Measurements from ENCODE around the gene CERS2. TPM values are rescaled to one million over a fixed set of nuclear protein-coding genes. Genes with fewer than 3 reads are reported as not detected.

Gene CERS2
- total and polyA plus RNA-seq, 10 of the 15 experiments (the other 5 are each of a cell fraction or from before 2014, with no cell fraction given): 9.2 to 87.9 (median 50.8) TPM

DNA sequence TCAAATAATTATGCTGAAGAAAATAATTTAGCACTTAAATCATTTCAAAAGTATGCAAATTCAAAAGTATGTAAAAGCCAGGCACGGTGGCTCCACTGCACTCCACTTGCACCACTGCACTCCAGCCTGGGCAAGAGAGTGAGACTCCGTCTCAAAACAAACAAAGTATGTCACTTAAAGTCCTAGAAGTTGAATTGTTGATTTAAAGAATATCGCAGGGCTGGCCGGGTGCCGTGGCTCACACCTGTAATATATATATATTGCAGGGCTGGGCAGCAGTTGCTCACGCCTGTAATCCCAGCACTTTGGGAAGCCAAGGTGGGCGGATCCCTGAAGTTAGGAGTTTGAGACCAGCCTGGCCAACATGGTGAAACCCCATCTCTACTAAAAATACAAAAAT lies 57.2 kb downstream of the CERS2 start:
- Histone ChIP-seq H3K9ac (ENCODE audit: control insufficient read depth, insufficient read depth, low read length) (no peak overlapping the region), H3K9me3 (replicated peaks; ENCODE audit: control insufficient read depth, insufficient read depth, low read length) (no peaks in the 10 kb centered on the region), H3K27me3 (replicated peaks in 1 of 2; ENCODE audit: control insufficient read depth in 2 of 2, insufficient read depth in 2 of 2, low read length in 1 of 2) (no peaks in the 10 kb centered on the region), H2AFZ (ENCODE audit: control insufficient read depth, low read depth, low read length) (no peak overlapping the region), H3K79me2 (ENCODE audit: control insufficient read depth, insufficient read depth, low read length) (no peaks in the 10 kb centered on the region), H3K36me3 (ENCODE audit: control insufficient read depth in 2 of 2, insufficient read depth in 2 of 2, low read length in 1 of 2) (no peaks in the 10 kb centered on the region), H3K4me2 (ENCODE audit: control insufficient read depth, insufficient read depth) (no peak overlapping the region), H3K4me3 (no peak overlapping the region), H3K4me1 (ENCODE audit: control insufficient read depth, insufficient read depth, low read length) (peaks cover 3% of the 10 kb centered on the region), H4K20me1 (ENCODE audit: control insufficient read depth, insufficient read depth) (no peaks in the 10 kb centered on the region), H3K27ac (ENCODE audit: control insufficient read depth, insufficient read depth) (no peak overlapping the region)
- no peak for TF ChIP-seq TCF3 (IDR thresholded peaks at IDR 0.05; ENCODE audit: borderline replicate concordance, insufficient read depth, low read depth, low read length)
- no peak for TF ChIP-seq BRCA1 (IDR thresholded peaks at IDR 0.05; ENCODE audit: low read depth, low read length)
- TF ChIP-seq SIX5 (IDR thresholded peaks at IDR 0.05; ENCODE audit: low read depth, low read length, severe bottlenecking): no peak
- TF ChIP-seq, protein P1, sequence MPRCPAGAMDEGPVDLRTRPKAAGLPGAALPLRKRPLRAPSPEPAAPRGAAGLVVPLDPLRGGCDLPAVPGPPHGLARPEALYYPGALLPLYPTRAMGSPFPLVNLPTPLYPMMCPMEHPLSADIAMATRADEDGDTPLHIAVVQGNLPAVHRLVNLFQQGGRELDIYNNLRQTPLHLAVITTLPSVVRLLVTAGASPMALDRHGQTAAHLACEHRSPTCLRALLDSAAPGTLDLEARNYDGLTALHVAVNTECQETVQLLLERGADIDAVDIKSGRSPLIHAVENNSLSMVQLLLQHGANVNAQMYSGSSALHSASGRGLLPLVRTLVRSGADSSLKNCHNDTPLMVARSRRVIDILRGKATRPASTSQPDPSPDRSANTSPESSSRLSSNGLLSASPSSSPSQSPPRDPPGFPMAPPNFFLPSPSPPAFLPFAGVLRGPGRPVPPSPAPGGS (IDR thresholded peaks at IDR 0.05; ENCODE audit: borderline replicate concordance, insufficient read depth, low read depth, low read length, poor library complexity, severe bottlenecking): no peak
- TF ChIP-seq FOXK2 (IDR thresholded peaks at IDR 0.05): no peak
- no peak for TF ChIP-seq CEBPB (IDR thresholded peaks at IDR 0.05; ENCODE audit: borderline replicate concordance in 1 of 2, low read depth in 2 of 2, low read length in 2 of 2)
- TF ChIP-seq ZNF207 (IDR thresholded peaks at IDR 0.05; ENCODE audit: borderline replicate concordance): no peak
- no peak for TF ChIP-seq NFIC (IDR thresholded peaks at IDR 0.05; ENCODE audit: low read depth, low read length)
- TF ChIP-seq, protein P2, sequence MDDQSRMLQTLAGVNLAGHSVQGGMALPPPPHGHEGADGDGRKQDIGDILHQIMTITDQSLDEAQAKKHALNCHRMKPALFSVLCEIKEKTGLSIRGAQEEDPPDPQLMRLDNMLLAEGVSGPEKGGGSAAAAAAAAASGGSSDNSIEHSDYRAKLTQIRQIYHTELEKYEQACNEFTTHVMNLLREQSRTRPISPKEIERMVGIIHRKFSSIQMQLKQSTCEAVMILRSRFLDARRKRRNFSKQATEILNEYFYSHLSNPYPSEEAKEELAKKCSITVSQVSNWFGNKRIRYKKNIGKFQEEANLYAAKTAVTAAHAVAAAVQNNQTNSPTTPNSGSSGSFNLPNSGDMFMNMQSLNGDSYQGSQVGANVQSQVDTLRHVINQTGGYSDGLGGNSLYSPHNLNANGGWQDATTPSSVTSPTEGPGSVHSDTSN (IDR thresholded peaks at IDR 0.05; ENCODE audit: insufficient replicate concordance, low read depth, low read length): no peak
- TF ChIP-seq PAX8 (IDR thresholded peaks at IDR 0.05): no peak
- TF ChIP-seq CBFB (IDR thresholded peaks at IDR 0.05; ENCODE audit: low read depth): no peak
- TF ChIP-seq, protein P3, sequence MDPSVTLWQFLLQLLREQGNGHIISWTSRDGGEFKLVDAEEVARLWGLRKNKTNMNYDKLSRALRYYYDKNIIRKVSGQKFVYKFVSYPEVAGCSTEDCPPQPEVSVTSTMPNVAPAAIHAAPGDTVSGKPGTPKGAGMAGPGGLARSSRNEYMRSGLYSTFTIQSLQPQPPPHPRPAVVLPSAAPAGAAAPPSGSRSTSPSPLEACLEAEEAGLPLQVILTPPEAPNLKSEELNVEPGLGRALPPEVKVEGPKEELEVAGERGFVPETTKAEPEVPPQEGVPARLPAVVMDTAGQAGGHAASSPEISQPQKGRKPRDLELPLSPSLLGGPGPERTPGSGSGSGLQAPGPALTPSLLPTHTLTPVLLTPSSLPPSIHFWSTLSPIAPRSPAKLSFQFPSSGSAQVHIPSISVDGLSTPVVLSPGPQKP (IDR thresholded peaks at IDR 0.05; ENCODE audit: low read depth, low read length): no peak
- TF ChIP-seq CBX5 (IDR thresholded peaks at IDR 0.05; ENCODE audit: low read depth): no peak
- TF ChIP-seq ATF7 (IDR thresholded peaks at IDR 0.05; ENCODE audit: low read depth): no peak
- TF ChIP-seq ZSCAN29 (IDR thresholded peaks at IDR 0.05): no peak
- TF ChIP-seq NR2C1 (IDR thresholded peaks at IDR 0.05): no peak
- TF ChIP-seq CHD1 (IDR thresholded peaks at IDR 0.05; ENCODE audit: low read depth, low read length): no peak
- SMC1A ChIA-PET (ENCODE audit: uncharacterized antibody, unreplicated experiment): interaction anchor here (1.2 kb wide), 1 partner anchor 19 kb away, joined by 4 read pairs; no protein-coding TSS in a partner anchor
- in situ Hi-C loops (cut with MboI) (no loop called here), intact Hi-C loops (cut with micrococcal nuclease; ENCODE audit: unreplicated experiment) (no loop called here)
- no peak for ATAC-seq
- POLR2A ChIA-PET: no interaction called here
- no peak for FAIRE-seq
- RAD21 ChIA-PET (ENCODE audit: unreplicated experiment): no interaction called here
- WGBS (ENCODE audit: insufficient coverage, insufficient replicate concordance, low lambda C conversion rate, missing lambda C conversion rate): 76% methylated on average over 7 of the region's 7 CpGs
- no peak for DNase-seq (ENCODE audit: low read depth, low spot score)
- CTCF ChIA-PET: interaction anchor here (0.6 kb wide), 1 partner anchor 89 kb away, joined by 3 read pairs; the partner anchor contains the start of gene MINDY1
- BruUV-seq (replicated peaks): no TSS peak

All from GM12878 (cell line).